Fibroblast of skin of left biceps (primary cell): Measurements from ENCODE around the gene DDX46.
"Not testable (repeated sequence)": the region's sequence is repeated elsewhere in the genome, so short reads cannot be mapped to it uniquely, and the experiment has no call there.

Experiments used
- DNase-seq, 2 experiments: peaks; one replicate each; pipeline ENCODE4 v3.0.0-alpha.2; 2013; ENCODE audit warnings: low read depth in 2 of 2

The DDX46 gene, protein sequence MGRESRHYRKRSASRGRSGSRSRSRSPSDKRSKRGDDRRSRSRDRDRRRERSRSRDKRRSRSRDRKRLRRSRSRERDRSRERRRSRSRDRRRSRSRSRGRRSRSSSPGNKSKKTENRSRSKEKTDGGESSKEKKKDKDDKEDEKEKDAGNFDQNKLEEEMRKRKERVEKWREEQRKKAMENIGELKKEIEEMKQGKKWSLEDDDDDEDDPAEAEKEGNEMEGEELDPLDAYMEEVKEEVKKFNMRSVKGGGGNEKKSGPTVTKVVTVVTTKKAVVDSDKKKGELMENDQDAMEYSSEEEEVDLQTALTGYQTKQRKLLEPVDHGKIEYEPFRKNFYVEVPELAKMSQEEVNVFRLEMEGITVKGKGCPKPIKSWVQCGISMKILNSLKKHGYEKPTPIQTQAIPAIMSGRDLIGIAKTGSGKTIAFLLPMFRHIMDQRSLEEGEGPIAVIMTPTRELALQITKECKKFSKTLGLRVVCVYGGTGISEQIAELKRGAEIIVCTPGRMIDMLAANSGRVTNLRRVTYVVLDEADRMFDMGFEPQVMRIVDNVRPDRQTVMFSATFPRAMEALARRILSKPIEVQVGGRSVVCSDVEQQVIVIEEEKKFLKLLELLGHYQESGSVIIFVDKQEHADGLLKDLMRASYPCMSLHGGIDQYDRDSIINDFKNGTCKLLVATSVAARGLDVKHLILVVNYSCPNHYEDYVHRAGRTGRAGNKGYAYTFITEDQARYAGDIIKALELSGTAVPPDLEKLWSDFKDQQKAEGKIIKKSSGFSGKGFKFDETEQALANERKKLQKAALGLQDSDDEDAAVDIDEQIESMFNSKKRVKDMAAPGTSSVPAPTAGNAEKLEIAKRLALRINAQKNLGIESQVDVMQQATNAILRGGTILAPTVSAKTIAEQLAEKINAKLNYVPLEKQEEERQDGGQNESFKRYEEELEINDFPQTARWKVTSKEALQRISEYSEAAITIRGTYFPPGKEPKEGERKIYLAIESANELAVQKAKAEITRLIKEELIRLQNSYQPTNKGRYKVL

GRCh38 chr5:134758504-134759341, at the start of gene DDX46:
DDX46 (plus strand) TSS chr5:134758779; CDS start chr5:134758939, 160 bp downstream.
- peak; percentile 65 to 73 for DNase-seq

GRCh38 chr5:134714120-134714519, 44.5 kb upstream of the DDX46 start:
- no peak for DNase-seq

DNA sequence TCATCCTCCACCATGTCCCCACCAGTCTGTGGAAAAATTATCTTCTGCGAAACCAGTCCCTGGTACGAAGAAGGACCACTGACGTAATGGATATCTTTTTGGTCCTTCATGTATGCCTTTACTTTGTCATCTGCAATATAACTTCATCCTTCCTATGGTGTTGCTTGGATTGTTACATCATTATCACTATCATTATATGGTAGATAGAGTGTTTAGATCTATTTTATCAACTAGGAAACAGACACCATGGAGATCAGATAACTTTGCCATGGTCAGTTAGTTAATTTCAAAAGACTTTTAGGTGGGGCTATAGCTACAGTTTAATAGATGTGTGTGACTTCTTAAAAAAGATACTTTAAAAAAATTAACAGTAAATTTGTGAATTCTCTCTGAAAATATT, 44.0 kb upstream of the DDX46 start:
- no peak for DNase-seq

DNA sequence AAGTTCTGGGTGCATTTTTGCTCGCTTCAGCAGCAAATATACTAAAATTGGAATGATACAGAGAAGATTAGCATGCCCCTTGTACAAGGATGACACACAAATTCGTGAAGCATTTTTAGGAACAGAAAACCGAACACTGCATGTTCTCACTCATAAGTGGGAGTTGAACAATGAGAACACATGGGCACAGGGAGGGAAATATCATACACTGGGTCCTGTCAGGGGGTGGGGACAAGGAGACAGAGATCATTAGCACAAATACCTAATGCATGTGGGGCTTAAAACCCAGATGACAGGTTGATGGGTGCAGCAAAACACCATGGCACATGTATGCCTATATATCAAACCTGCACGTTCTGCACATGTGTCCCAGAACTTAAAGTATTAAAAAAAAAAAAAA, 43.1 kb upstream of the DDX46 start:
- DNase-seq, result not testable (repeated sequence)

GRCh38 chr5:134724872-134725271, 33.7 kb upstream of the DDX46 start:
- no peak for DNase-seq

DNA sequence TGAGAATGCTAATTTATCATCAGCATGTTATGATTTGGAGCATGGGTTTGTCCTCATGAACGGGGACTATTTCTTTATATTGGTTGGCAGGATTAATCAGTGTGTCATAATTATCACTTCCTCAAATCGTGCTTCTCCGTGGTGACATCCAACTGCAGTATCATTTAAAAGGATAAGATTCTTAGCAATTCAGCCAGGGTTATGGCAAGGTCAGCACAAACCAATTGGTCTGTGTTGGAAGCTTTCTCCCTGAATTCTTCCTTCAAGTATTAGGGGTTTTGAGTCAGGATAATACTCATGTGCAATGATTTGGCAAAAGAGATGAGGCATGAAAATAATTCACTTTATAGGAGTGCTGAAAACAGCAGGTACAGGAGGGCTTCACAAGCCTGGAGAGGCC, 25.8 kb upstream of the DDX46 start:
- no peak for DNase-seq

- no peak for DNase-seq
Observed at GRCh38 chr5:134735243-134735642, 23.3 kb upstream of the DDX46 start.

GRCh38 chr5:134736173-134736812, 22.3 kb upstream of the DDX46 start:
- no peak for DNase-seq

DNA sequence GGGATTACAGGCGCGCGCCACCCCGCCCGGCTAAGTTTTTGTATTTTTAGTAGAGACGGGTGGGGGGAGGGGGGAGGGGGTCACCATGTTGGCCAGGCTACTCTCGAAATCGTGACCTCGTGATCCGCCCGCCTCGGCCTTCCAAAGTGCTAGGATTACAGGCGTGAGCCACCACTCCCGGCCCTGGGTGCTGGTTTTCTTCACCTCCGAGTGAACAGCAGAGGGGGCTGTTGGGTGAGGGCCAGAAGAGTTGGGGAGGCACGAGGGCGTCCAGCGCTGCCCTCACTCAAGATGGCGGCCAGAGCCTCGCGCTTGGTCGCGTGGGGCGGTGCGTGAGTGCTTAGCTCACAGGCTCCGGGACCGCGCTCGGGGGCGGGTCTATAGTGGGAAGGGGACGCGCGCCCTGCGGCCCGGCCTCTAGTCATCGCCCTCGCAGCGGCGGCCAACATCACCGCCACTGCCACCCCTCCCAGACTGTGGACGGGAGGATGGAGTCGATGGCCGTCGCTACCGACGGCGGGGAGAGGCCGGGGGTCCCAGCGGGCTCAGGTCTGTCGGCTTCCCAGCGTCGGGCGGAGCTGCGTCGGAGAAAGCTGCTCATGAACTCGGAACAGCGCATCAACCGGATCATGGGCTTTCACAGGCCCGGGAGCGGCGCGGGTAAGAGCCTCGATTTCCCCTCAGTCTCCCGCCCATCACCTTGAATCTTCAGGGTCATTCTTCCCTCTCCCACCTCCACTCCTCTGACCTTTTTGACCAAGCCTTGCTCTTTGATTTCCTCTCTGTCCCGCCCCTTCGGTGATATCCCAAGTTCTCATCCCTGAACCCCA, 20.2 kb upstream of the DDX46 start, which contains the start of gene CAMLG:
TSS of gene CAMLG (plus strand) at position 416 of the 830 bp plus-strand sequence. CDS start at position 489, 73 bp downstream.
- peak; percentile 92 to 93 for DNase-seq

DNA sequence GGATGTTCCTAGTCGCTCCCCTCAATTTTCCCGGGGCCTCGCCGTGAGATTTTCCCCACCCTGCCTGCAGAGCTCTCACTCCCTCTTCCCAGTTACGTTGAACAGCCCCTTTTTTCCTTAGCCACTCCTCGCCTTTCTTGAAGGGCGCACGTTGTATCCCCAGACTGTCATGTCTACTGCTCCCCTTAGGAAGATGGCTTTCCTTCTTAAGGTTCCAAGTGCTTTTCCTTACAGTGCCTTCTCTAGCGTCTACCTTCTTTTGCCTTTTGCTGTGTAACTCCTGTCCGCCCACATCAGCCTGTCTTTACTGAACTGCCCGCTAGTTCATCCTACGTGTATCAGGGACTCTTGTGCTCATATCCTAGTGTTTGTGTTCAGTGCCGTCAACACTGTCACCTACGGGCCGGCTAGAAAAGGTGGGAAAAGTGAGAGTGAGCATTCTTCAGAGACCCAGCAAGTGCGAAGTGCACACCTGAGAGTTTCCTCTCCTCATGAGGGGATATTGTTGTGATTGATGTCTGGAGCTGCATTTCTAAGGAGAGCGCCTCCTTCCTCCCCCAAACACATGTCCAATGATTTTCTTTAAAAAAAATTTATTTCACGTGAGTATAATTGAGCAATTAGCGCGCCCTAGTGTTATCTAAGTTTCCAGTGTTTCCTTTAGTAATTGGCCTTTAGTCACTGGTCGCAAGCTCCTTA, 19.5 kb upstream of the DDX46 start:
- no peak for DNase-seq

GRCh38 chr5:134741052-134741451, 17.5 kb upstream of the DDX46 start:
- DNase-seq, result no peak

DNA sequence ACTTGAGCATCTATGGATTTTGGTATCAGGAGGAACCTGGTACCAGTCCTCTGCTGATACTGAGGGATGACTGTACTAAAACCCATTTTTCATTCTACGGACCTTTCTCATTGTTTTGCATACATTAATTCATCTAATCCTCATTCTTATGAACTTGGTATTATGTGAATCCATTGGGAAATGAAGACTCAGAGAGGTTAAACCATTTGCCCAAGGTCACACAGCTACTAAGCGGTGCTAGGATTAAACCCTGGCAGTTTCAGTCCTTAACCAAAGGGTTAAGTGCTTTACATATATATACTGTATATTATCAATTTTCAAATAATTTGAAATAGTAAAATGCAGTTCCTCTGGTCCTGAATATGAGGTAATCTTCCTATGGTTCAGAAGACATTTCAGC, 16.4 kb upstream of the DDX46 start:
- no peak for DNase-seq

DNA sequence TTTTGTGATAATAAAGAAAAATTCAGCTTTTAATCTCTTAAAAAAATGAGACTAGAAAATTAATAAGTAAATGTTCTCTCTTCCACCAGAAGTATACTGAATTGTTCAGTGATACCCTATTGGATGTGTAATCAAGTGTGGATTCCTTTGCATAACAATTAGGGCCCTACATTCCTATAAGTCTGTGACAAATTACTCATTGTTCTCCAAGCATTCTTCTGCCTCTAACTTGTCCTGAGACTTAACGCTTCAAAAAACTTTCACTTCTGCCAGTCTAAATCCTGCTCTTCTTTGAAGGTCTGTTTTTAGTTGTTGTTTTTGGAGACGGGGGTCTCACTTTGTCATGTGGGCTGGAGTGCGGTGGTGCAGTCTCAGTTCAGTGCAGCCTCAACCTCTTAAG, 9.2 kb upstream of the DDX46 start:
- no peak for DNase-seq

GRCh38 chr5:134758176-134758503, 439 bp upstream of the DDX46 start:
- no peak for DNase-seq

DNA sequence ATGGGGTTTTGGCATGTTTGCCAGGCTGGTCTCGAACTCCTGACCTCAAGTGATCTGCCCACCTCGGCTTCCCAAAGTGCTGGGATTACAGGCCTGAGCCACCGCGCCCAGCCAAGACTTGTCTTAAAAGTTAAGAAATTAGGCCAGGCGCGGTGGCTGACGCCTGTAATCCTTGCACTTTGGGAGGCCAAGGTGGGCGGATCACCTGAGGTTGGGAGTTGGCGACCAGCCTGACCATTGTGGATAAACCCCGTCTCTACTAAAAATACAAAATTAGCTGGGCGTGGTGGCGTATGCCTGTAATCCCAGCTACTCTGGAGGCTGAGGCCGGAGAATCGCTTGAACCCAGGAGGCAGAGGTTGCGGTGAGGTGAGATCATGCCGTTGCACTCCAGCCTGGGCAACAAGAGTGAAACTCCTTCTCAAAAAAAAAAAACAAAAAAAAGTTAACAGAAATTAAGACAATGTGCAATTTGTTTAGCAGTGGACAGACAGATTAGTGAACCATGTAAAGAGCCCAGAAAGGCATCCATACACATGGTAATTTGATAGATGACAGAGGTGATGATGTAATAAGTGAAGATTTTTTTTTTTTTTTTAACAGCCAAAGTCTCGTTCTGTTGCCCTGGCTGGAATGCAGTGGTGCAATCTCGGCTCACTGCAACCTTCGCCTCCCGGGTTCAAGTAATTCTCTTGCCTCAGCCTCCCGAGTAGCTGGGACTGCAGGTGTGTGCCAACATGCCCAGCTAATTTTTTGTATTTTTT, 9.1 kb downstream of the DDX46 start:
- DNase-seq, result not testable (repeated sequence)

- peak in 1 of 2 experiments; percentile 12 for DNase-seq
Observed at GRCh38 chr5:134769206-134769605, 10.6 kb downstream of the DDX46 start.

GRCh38 chr5:134772461-134773125, 14.0 kb downstream of the DDX46 start:
- no peak for DNase-seq

GRCh38 chr5:134777366-134777765, 18.8 kb downstream of the DDX46 start:
- no peak for DNase-seq
